HG02884 (cell line): Measurements from ENCODE around the gene DLG3.
A peak's percentile ranks its signal among the peaks of the same experiment; 100 is the strongest.

Experiments
- ATAC-seq: cut with Tn5 transposase; IDR thresholded peaks from one replicate; pipeline ENCODE4 v1.9.1; 2021; ENCODE audit warnings: mild to moderate bottlenecking, moderate library complexity; ENCODE audit not compliant: unreplicated experiment

Gene DLG3

DNA sequence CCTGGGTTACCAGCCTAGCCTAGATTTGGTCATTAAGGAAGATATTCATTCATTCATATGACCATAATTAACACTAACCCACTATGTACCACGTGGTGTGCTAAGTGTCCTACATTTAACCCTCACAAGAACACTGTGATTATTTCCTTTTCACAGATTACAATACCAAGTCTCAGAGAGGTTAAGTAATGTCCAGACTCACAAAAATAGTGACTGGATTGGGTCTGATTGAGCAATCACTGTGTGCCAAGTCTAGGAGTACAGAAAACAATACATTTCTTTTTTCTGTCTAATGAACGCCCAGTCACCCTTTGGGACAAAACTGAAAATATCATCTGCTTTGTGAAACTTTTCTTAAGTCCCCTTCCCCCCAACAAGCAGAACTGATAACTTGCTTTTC lies 7.6 kb upstream of the DLG3 start:
- ATAC-seq: no peak

GRCh38 chrX:70437921-70438665 lies 6.5 kb upstream of the DLG3 start:
- no peak for ATAC-seq

GRCh38 chrX:70439016-70439415 lies 5.6 kb upstream of the DLG3 start:
- no peak for ATAC-seq

GRCh38 chrX:70442224-70442623 lies 2.4 kb upstream of the DLG3 start:
- no peak for ATAC-seq

DNA sequence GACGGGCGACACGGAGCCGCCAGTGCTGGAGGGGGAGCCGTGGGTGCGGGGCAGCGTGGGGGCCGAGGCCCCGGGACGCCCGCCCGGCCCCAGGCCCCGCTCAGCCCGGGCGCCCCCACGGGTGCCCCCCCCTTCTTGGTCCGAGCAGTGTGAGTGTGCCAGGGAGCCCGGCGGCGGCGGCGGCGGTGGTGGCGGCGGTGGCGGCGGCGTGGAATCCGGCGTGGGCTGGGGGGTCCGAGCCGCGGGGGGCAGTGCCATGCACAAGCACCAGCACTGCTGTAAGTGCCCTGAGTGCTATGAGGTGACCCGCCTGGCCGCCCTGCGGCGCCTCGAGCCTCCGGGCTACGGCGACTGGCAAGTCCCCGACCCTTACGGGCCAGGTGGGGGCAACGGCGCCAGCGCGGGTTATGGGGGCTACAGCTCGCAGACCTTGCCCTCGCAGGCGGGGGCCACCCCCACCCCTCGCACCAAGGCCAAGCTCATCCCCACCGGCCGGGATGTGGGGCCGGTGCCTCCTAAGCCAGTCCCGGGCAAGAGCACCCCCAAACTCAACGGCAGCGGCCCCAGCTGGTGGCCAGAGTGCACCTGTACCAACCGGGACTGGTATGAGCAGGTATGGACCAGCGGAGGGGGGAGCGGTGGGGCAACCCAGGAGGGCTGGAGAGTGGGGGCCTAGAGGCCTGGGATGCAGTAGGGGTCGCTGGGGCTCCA lies 466 bp downstream of the DLG3 start:
- ATAC-seq: no peak

GRCh38 chrX:70445951-70446350 lies 1.3 kb downstream of the DLG3 start:
- no peak for ATAC-seq

DNA sequence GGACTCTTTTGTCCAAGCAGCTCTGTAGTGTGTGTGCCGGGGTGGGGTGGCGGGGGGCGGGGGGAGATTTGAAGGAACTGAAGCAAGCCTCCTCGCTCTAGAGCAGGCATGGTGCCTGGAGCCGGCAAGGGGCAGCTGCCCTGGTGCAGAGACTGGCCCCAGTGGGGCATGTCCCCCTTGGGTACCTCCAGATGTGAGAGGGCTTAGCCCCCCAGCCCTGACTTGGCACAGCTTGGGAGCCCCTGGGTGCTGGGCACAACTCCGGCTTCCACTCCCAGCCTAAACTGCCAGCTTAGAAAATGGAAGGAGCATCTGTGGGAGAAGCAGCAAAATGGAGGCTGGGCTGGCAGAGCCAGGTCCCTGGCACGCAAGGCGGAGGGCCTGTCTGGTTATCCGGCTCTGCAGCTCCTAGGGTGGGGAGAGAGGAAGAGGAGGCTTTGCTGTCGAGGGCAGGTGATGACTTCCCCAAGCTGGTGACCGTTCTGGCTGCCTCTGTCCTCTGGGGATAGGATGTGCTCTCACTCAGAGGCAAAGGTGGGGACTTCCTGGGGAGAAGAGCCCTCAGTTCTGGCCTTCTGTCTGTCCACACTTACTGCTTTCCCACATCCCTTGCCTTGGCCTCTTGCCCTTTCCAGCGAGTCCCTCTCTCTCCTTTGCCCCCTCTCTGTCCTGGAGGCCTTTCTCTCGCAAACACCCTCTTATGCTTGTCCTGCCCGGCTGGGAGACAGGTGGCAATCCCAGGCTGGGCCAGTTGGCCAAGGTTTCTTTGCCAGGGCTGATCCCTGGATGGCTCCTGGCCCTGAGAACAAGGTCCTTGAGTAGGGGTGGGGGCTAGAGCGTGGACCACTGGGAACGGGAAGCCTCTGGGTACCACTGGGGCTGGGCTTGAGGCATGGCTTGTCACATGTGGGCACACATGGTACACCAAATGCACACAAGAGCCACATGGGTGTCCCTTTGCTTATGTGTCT lies 2.0 kb downstream of the DLG3 start:
- no peak for ATAC-seq

DNA sequence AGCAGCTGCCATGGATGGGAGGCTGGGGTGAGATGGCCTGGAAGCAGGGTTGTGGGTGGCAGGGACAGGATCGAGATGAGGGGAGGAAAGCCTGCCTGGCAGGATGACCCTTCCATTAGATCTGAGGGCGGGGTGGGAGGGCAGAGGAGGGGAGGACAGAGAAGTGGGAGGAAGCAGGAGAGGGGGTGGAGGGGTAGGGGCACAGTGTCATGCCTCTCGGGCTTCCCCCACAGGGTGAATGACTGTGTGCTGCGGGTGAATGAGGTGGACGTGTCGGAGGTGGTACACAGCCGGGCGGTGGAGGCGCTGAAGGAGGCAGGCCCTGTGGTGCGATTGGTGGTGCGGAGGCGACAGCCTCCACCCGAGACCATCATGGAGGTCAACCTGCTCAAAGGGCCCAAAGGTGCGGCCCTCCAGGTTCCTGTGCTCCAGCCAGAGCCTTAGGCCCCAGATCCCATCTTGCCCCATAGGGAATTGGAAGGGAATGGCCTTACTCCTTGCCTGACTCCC lies 4.9 kb downstream of the DLG3 start:
- no peak for ATAC-seq

DNA sequence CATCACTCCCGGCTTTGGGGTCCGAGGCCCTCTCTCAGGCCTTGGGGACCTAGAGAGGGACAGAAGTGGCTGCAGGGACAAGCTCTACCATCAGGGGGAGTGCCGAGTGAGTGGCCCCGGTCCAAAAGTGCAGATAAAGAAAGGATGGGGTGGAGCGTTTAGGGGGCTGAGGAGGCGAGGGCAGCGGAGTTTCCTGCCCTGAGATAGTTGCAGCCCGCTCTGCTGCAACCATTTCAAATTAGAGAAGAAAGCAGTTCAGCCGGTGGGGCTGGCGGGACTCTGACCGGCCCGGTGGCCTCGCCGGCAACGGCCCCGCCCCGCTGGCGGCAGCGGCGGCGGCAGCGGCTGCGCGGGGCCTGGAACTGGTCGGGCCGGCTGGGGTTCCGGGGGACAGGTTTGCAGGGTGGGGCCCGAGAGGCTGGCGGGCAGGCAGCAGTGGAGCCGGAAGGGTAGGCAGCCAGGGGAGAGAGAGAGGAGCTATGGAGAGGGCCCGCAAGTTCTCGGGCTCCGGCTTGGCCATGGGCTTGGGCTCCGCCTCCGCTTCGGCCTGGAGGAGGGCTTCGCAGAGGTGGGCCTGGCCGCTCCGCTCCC lies 7.6 kb downstream of the DLG3 start:
- peak; percentile 34 for ATAC-seq

DNA sequence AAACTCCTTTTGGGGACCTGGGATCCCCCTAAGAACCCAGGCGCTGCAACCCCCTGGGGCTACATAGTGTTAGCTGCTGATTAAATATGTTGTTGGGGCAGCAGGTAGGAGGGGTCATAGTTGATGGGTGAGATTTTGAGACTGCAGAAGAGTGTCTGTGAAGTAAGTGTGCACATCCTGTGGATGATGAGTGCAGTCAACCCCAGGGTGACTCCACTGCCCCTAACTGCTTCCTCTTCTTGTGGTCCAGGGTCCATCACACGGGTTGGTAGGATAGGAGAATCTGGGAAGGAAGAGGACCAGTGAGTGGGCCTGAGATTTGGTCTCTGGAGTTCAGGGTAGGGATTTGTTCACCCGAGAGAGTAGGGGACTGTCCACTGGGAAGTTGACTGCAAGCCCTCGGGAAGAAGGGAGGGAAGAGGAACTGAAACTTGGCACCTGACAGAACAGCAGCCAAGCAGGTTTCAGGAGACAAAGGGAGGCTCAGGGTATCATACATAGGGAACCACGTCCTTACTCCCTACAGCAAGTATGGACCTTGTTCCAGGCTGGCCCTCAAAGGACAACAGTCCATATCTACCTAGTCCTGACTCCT lies 8.5 kb downstream of the DLG3 start:
- ATAC-seq: no peak

DNA sequence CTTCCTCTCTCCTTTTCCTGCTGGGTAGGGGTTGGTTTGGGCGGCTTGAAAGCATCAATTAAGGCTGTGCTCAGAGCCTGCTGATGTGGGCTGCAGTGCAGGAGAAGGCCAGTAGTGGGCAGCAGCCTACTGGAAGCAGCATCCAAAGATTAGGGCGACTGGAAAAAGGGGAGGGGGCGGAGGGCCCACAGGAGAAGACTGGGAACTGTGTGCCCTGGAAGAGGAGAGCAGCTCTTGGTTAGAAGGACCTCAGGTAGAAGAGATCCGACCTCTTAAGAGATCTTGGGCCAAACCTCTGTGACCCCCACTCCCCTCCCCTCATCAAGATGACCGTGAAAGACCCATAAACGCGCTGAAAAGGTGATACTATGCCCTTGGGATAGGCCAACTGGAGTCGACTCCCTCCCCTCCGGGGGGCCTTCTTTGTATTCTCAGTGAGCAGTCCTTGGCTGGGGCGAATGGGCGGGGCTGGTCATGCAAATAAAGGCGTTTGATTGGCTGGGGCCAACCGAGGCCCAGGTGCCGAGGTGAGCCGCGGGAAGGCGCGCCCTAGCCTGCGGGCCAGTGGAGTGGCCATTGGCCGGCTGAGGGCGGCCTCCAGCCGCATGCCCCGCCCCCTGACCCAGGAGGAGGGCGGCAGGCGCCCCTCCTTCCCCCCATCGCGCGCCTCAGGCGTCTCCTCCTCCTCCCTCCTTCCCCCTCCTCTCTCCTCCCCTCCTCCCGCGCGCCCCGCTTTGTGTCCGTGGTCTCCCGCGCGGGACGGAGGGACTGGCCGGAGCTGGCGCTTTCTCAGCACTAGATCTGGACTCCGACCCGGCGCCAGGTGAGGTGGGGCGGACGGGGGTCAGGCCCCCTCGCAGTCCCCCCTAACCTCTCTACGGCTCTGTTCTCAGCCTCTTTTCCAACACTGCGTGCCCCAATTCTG lies 10.1 kb downstream of the DLG3 start:
- peak; percentile 33 for ATAC-seq

- peak; percentile 40 for ATAC-seq
These were observed 10.9 kb downstream of the DLG3 start for GRCh38 chrX:70455366-70456202.

- ATAC-seq: peak; percentile 35
These were observed 11.6 kb downstream of the DLG3 start for GRCh38 chrX:70456256-70456655.

DNA sequence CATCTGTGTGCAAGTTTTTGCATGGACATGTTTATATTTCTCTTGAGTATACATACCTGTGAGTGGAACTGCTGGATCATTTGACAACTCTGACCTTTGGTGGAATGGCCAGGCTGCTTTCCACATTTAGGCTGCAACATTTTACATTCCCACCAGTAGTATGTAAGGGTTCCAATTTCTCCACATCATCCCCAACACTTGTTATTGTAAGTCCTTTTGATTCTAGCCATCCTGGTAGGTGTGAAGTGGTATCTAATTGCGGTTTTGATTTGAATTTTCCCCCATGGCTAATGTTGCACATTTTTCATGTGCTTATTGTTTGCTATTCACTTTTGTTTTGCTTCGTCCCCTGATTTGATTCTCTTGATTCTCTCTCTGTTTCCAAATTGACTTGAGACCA lies 16.4 kb downstream of the DLG3 start:
- ATAC-seq: no peak

GRCh38 chrX:70464051-70464450 lies 19.4 kb downstream of the DLG3 start:
- ATAC-seq: no peak

DNA sequence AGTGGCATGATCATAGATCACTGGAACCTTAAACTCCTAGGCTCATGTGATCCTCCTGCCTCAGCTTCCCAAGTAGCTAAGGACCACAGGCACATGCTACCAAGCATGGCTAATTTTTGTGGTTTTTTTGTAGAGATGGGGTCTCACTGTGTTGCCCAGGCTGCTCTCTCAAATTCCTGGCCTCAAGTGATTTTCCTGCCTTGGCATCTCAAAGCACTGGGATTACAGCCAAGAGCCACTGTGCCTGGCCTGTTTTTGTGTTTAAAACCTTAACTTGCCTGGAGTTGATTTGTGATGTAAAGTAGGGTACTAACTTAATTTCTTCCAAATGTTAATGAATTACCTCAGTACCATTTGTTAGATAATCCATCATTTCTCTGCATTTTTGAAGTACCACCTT lies 22.3 kb downstream of the DLG3 start:
- ATAC-seq: no peak

DNA sequence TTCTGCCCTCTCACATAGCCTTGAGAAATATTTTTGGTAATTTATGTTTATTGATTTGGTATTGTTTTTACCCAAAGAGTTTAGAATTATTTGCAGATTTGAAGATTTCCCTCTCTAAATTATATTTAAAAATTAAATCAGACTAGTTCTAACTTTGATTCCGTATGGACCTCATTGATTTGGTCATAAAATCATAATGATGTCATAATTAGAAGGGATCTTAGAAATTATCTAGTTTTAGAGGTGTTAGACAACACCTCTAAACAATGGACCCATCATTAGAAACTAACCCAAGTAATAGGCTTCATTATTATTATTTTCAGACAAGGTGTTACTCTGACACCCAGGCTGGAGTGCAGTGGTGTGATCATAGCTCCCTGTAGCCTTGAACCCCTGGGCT lies 24.1 kb downstream of the DLG3 start:
- no peak for ATAC-seq

DNA sequence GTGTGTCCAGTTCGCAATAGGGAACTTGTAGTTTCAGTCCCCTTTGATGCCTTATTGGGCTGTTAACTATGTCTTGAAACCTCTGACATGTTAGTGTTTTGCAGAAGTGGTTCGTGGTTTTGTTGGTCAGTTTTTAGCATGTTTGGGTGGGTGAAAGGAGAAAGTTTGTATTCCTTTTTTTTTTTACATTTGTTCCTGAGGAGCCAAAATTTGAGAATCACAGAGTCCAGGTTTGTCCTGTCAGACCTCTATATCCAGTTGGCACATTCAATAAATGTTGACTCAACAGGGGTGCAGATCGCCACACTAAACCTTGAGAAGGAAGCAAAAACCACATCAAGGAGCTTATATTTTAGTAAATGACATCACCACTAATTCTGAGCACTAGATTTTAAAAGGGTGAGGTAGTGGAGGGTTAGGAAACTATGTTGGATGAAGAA lies 26.2 kb downstream of the DLG3 start:
- ATAC-seq: no peak
